DMS 273 (cell line): ENCODE measurements around the gene TMED1.
"Not testable (repeated sequence)": the region's sequence is repeated elsewhere in the genome, so short reads cannot be mapped to it uniquely, and the experiment has no call there.

Experiments
- DNase-seq: peaks from one replicate; lab custom pipeline; 2025; ENCODE audit not compliant: unreplicated experiment; lab: John Stamatoyannopoulos, UW

TMED1 gene

DNA sequence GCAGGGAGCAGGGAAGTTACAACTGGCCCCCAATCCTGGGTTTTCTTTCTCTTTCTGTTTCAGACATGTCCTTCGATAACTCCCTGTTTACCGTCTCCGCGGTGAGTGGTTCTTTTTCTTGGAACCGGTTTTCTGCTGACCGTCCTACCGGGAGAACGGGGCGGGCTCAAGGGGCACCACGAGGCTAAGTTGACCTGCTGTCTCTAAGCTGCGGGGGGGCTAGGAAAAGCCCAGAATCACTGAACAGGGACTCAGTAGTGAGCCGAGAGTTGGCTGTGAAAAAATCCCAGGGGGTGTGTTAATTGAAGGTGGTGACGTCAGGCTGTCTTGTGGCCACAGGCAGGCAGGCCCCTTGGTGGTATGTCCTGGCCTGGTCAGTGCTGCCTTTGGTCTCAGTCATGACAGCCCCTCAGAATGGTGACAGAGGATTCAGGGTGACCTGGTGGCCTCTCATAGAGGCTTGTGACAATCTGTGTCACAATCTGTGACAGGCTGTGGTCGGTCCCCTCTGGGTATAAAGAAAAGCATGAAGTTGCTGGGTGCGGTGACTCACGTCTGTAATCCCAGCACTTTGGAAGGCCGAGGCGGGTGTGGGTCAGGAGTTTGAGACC is 27.2 kb upstream of the TMED1 start:
- peak; percentile 30 for DNase-seq

DNA sequence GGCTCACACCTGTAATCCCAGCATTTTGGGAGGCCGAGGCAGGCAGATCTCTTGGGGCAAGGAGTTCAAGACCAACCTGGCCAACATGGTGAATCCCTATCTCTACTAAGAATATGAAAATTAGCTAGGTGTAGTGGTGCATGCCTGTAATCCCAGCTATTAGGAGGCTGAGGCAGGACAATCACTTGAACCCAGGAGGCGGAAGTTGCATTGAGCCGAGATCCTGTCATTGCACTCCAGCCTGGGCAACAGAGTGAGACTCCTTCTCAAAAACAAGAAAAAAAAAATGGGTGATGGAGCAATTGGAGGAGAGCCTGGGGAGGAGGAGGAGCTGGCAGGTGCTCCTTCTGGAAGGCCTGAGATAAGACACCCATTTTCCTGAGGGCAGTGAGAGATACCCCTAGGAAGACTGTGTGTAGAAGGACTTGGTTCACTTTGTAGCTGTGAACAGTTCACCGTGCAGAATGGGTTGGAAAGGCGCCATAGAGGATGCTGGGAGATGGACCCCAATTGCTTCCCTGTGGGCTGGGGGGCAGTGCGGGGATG is 26.6 kb upstream of the TMED1 start:
- DNase-seq, result no peak

- peak; percentile 68 for DNase-seq
These were observed 25.2 kb upstream of the TMED1 start for GRCh38 chr19:10861103-10861651.

DNA sequence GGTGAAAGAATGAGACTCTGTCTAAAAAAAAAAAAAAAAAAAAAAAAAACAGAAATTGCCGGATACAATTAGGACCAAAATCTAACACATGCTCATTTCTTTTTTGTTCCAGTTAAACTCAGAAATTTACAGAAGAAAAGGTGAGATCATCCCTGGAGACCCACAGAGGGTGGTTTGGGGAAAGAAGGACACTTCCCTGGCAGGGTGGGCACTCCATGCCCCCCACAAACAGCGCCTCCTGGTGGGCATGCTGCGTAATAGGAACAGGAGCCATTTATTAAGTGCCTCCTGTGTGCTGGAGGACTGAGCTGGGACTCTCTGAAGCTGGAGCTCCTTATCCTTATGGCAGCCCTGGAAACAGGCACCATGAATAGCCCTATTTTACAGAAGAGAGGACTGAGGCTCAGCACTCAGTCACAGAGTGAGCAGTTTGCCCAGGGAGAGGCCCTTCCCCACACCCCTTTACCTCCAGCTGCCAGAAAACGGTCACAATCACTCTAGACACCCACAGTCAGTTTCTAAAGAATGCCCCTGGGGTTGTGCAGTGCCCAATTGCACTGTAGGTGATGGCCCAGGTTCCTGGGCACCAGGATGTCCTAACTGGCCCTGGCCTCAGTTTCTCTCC is 22.3 kb upstream of the TMED1 start:
- DNase-seq, result peak; percentile 70

DNA sequence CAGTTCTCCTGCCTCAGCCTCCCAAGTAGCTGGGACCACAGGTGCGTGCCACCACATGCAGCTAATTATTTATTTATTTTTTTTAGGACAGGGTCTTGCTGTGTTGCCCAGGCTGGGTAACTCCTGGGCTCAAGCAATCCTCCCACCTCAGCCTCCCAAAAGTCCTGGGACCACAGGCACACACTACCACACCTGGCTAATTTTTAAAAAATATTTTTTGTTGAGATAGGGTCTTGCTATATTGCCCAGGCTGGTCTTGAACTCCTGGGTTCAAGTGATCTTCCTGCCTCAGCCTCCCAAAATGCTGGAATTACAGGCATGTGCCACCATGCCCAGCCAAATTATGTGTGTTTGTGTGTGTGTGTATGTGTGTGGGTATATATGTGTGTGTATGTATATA is 20.9 kb upstream of the TMED1 start:
- not testable (repeated sequence) for DNase-seq

DNA sequence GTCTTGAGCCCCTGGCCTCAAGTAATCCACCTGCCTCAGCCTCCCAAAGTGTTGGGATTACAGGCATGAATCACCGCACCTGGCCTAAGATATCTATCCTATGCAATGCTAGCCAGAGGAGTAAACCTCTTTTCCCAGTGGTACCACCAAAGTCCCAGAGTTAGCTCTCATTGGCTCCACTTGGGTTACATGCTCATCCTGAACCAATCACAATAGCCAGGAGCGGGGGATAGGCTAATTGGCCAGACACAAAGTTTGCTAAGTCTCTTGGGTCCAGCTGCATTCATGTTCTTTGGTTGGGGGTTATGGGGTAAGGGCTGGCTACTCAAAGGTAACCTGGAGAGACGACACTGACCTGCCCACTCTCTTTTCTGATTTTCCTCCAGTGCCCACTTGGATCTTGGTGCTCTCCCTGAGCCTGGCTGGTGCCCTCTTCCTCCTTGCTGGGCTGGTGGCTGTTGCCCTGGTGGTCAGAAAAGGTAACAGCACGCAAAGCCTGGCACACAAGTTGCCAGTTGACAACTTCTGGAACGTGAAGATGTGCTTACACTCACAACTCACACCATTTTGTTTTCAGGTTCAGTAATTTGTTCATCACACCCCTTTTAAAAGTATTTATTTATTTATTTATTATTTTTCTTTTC is 20.0 kb upstream of the TMED1 start:
- peak; percentile 70 for DNase-seq

DNA sequence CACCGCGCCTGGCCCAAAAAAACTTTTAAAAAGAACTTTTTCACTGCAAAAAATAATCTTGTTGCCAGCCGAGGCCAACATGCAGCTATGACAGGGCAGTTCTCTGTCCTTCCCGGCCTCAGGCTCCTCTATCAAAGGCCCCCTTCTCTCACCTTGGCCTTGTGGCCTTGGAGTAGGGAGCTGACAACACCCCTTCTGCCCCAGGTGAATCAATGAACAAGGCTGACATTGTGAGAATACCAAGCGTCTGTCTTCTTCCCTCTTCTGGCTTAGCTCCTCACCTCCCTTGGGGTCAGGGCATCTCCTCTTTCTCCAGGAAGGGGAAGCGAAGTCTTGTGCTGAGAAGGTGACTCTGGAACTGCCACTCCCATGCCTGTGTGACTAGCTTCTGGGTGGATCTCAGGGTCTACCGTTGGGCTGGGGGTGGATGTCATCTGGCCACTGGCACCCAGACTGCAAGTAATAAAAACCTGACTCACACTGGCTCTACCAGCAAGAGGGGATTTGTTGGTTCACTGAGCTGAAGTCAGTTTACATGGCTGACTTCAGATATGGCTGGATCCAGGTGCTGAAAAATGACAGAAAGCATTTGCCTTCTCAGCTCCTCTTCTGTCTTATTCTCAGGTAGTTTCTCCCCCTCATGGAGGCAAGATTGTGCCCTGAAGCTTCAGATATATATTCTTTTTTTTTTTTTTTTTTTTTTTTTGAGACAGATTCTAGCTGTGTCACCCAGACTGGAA is 18.5 kb upstream of the TMED1 start:
- no peak for DNase-seq

GRCh38 chr19:10852941-10853340 is 16.9 kb upstream of the TMED1 start:
- no peak for DNase-seq

DNA sequence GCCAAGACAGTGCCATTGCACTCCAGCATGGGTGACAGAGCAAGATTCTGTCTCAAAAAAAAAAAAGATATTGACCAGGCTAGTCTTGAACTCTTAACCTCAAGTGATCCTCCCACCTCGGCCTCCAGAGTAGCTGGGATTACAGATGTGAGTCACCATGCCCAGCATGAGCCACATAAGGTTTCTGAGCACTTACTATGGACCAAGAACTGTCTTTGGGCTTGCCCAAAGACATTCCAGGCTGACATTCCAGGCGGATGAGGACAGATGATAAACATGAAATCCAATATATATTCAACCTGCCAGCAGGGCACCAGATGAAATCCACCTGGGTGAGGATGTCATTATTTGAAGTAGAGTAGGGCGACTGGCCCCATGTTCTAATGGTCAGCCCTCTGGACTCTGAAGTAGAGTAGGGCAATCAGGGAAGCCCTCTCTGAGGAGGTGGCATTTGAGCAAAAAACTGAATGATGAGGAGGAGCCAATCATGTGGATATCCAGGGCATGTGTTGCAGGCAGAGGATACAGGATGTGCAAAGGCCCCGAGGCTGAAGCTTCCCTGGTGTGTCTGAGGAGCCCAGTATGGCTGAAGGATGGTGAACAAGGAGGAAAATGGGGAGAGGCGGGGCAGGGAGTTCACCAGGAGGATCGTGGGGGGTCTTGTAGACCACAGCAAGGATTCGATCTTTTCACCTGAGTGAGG is 16.2 kb upstream of the TMED1 start:
- peak; percentile 39 for DNase-seq

- DNase-seq, result no peak
These were observed 14.6 kb upstream of the TMED1 start for GRCh38 chr19:10850631-10851030.

- peak; percentile 58 for DNase-seq
These were observed 12.3 kb upstream of the TMED1 start, which contains the start of gene C19orf38 for GRCh38 chr19:10848230-10848856. Gene C19orf38, plus strand, starts transcription at chr19:10848415. Its CDS starts 94 bp downstream, at chr19:10848509.

DNA sequence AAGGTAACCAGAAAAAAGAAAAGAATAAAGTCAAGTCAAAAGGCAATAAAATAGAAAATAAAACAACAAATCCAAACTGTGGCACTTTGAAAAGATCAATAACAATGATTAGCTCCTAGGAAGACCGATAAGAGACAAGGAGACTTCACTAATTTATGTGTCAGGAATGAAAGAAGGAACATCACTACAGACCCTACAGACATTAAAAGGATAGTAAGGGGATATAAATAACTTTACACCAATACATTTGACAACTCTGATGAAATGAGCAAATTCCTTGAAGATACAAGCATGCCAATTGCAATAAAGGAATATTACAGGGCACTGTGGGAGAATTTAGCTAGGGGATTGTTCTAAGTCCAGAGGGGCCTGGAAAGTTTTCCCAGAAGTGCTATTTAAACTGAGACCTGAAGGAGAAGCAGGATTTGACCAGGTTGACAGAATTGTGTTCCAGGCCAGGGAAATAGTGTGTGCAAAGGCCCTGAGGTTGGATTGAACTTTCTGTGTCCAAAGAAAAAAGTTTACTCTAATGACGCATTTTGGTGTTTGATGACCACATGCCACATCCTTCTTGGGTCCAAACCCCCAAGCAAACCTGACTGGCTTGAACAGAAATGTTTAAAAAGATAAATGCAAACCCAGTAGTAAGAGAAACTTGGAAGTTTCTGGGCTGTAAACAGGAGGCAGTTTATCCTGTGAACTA is 10.6 kb upstream of the TMED1 start:
- DNase-seq, result no peak

GRCh38 chr19:10842788-10843187 is 6.8 kb upstream of the TMED1 start:
- DNase-seq, result no peak

DNA sequence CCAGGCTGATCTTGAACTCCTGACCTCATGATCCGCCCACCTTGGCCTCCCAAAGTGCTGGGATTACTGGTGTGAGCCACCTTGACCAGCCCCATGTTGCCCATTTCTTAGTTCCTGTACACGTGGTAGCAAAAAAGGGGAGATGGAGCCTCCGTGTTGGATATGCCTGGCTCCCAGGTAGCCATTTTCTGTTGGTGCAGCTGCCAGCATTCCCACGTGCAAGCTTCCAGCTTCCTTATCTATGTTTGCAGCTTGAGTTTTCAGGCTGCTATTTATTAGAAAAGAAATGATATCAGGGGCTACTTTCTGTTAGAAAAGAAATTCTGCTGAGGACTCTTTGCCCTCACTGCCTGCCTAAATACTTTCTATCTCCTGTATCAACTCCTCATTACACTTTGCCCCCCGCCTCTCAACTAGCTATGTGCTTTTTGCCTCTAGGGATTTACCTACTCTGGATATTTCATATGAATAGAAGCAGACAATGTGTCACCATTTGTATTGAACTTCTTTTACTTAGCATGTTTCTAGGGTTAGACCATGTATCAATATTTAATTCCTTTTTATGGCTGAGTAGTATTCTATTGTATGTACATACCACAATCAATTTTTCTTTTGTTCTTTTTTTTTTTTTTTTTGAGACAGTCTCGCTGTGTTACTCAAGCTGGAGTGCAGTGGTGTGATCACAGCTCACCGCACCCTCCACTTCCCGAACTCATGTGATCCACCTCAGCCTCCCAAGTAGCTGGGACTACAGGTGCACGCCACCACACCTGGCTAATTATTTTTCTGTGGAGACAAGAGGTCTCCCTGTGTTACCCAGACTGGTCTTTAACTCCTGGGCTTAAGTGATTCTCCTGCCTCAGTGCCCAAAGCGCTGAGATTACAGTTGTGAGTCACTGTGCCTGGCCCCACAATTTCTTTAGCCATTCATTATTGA is 3.4 kb upstream of the TMED1 start:
- DNase-seq, result no peak

- DNase-seq, result no peak
These were observed 2.4 kb upstream of the TMED1 start for GRCh38 chr19:10838377-10838776.

- DNase-seq, result not testable (repeated sequence)
These were observed 1.6 kb upstream of the TMED1 start for GRCh38 chr19:10837649-10838048.

GRCh38 chr19:10836479-10837330 is 693 bp upstream of the TMED1 start:
- DNase-seq, result no peak
